Esophagus muscularis mucosa (tissue), 4 donors: ENCODE results near the gene PRSS33. TPM values are rescaled to one million over a fixed set of nuclear protein-coding genes. Genes with fewer than 3 reads are reported as not detected.

ENCODE experiments used
- DNase-seq: peaks from one replicate; pipeline ENCODE4 v3.0.0-alpha.2; 2017; ENCODE audit errors: extremely low spot score
- H3K27ac ChIP-seq, 4 donors: fragments of 200-600 bp; sonication (generic); replicated peaks in 1 of 4; 1 replicate in 3 of 4; 2 replicates in 1 of 4; pipeline ENCODE4 v1.5.1; 2016 to 2019; ENCODE audit warnings: mild to moderate bottlenecking in 1 of 4
- H3K27me3 ChIP-seq, 4 donors: fragments of 200-600 bp; sonication (generic); one replicate each; pipeline versions ENCODE4 v1.5.1 to v1.6.0; 2016 to 2019
- H3K36me3 ChIP-seq, 4 donors: fragments of 200-600 bp; sonication (generic); one replicate each; pipeline ENCODE4 v1.5.1; 2016 to 2019
- H3K4me1 ChIP-seq, 4 donors: fragments of 200-600 bp; sonication (generic); one replicate each; pipeline ENCODE4 v1.5.1; 2016 to 2019
- H3K4me3 ChIP-seq, 4 donors: fragments of 200-600 bp; sonication (generic); 1 replicate in 2 of 4; 2 replicates in 2 of 4; pipeline ENCODE4 v1.5.1; 2016 to 2019; ENCODE audit warnings: mild to moderate bottlenecking in 4 of 4, moderate library complexity in 1 of 4
- H3K9me3 ChIP-seq, 4 donors: fragments of 200-600 bp; sonication (generic); 1 replicate in 3 of 4; 2 replicates in 1 of 4; pipeline ENCODE4 v1.5.1; 2016 to 2019
- CTCF ChIP-seq, 3 experiments: fragments of 200-600 bp in 2 of 3; fragments of 450-650 bp in 1 of 3; sonication (generic) in 2 of 3; IDR thresholded peaks; one replicate each; pipeline ENCODE4 v1.5.1; 2017 to 2019; ENCODE audit warnings: antibody characterized with exemption in 3 of 3, mild to moderate bottlenecking in 2 of 3, moderate library complexity in 1 of 3
- EP300 ChIP-seq: sonication (generic); formaldehyde crosslinking; IDR thresholded peaks from one replicate; pipeline ENCODE4 v1.6.1; 2017; ENCODE audit warnings: antibody characterized with exemption
- POLR2A ChIP-seq: fragments of 450-650 bp; IDR thresholded peaks from one replicate; pipeline ENCODE4 v1.6.1; 2017; ENCODE audit warnings: antibody characterized with exemption, moderate library complexity, mild to moderate bottlenecking, low read depth
- POLR2AphosphoS5 ChIP-seq, 2 donors: sonication (generic); formaldehyde crosslinking; IDR thresholded peaks; one replicate each; pipeline ENCODE4 v1.6.1; 2017; ENCODE audit warnings: antibody characterized with exemption in 2 of 2
- WGBS: methylation state at CpG from one replicate; pipeline ENCODE4 v1.1.5; 2018; 5-methylcytosine and 5-hydroxymethylcytosine counted together
- intact Hi-C: fragments of 100-400 bp; cut with DNase I; formaldehyde crosslinking; loops from one replicate; pipeline ENCODE4 v1.15.1; 2023
- total RNA-seq, 4 donors: library from RNA; depleted of rRNA; stranded (reverse); fragments of >200 nt; gene quantifications; one replicate each; pipeline versions ENCODE4 v1.1.0 to v1.2.1, GENCODE V29; 2016

Gene PRSS33
- total RNA-seq, 4 donors from 2014 or later = not detected

DNA sequence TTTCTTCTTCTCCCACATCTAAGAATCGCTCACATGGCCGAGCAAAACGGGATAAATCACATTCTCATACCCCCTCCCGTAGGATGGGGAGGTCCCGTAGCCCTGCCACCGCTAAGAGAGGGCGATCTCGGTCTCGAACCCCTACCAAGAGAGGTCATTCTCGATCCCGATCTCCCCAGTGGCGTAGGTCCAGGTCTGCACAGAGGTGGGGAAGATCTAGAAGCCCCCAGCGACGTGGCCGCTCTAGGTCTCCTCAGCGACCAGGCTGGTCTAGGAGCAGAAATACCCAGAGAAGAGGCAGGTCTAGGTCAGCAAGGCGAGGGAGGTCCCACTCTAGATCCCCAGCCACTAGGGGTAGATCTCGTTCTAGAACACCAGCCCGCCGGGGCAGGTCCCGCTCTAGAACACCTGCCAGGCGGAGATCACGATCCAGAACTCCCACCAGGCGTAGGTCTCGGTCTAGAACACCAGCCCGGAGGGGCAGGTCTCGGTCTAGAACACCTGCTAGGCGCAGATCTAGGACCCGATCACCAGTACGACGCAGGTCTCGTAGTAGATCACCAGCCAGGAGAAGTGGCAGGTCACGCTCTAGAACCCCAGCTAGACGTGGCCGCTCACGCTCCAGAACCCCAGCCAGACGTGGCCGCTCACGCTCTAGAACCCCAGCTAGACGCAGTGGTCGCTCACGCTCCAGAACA is 25.3 kb downstream of the PRSS33 start:
- no peak for DNase-seq
- TF ChIP-seq POLR2AphosphoS5 (IDR thresholded peaks at IDR 0.05) (no peak), POLR2A (no peak), CTCF (IDR thresholded peaks at IDR 0.05) (no peak), EP300 (no peak)
- H3K4me3 ChIP-seq = no peak overlapping the region
- H3K27ac ChIP-seq = no peak overlapping the region
- 97% methylated on average over 23 of the region's 42 CpGs for WGBS
- H3K27me3 ChIP-seq = no peaks in the 10 kb centered on the region
- no peaks in the 10 kb centered on the region for H3K9me3 ChIP-seq
- H3K4me1 ChIP-seq = peaks cover 5 to 17% (median 11%) of the 10 kb centered on the region in 4 donors
- H3K36me3 ChIP-seq = peaks cover 94 to 100% (median 100%) of the 10 kb centered on the region in 4 donors
- intact Hi-C loops = no loop called here

- WGBS = 97% methylated on average over 10 of the region's 10 CpGs
Observed at GRCh38 chr16:2761472-2761871, 25.9 kb downstream of the PRSS33 start.

GRCh38 chr16:2757344-2757743 is 30.0 kb downstream of the PRSS33 start:
- intact Hi-C loops = no loop called here
- H3K4me3 ChIP-seq = no peak overlapping the region
- H3K36me3 ChIP-seq = peaks cover 51 to 62% (median 59%) of the 10 kb centered on the region in 4 donors
- no peak overlapping the region for H3K27ac ChIP-seq
- H3K4me1 ChIP-seq = peaks cover 36 to 53% (median 46%) of the 10 kb centered on the region in 4 donors
- H3K9me3 ChIP-seq = no peaks in the 10 kb centered on the region
- TF ChIP-seq POLR2AphosphoS5 (IDR thresholded peaks at IDR 0.05) (no peak), POLR2A (no peak), EP300 (no peak), CTCF (IDR thresholded peaks at IDR 0.05) (no peak)
- no peak for DNase-seq
- H3K27me3 ChIP-seq = no peaks in the 10 kb centered on the region
- WGBS = 75% methylated on average over 11 of the region's 11 CpGs

More at GRCh38 chr16:2761472-2761871, 25.9 kb downstream of the PRSS33 start:
- H3K36me3 ChIP-seq = peaks cover 89 to 100% (median 99%) of the 10 kb centered on the region in 4 donors
- no peak for TF ChIP-seq POLR2A
- TF ChIP-seq EP300 = no peak
- no peak for TF ChIP-seq POLR2AphosphoS5 (IDR thresholded peaks at IDR 0.05)
- TF ChIP-seq CTCF (IDR thresholded peaks at IDR 0.05) = no peak
- intact Hi-C loops = no loop called here
- H3K27ac ChIP-seq = no peak overlapping the region
- no peaks in the 10 kb centered on the region for H3K27me3 ChIP-seq
- H3K4me3 ChIP-seq = no peak overlapping the region
- DNase-seq = no peak
- H3K9me3 ChIP-seq = no peaks in the 10 kb centered on the region
- H3K4me1 ChIP-seq = peaks cover 10 to 23% (median 16%) of the 10 kb centered on the region in 4 donors

DNA sequence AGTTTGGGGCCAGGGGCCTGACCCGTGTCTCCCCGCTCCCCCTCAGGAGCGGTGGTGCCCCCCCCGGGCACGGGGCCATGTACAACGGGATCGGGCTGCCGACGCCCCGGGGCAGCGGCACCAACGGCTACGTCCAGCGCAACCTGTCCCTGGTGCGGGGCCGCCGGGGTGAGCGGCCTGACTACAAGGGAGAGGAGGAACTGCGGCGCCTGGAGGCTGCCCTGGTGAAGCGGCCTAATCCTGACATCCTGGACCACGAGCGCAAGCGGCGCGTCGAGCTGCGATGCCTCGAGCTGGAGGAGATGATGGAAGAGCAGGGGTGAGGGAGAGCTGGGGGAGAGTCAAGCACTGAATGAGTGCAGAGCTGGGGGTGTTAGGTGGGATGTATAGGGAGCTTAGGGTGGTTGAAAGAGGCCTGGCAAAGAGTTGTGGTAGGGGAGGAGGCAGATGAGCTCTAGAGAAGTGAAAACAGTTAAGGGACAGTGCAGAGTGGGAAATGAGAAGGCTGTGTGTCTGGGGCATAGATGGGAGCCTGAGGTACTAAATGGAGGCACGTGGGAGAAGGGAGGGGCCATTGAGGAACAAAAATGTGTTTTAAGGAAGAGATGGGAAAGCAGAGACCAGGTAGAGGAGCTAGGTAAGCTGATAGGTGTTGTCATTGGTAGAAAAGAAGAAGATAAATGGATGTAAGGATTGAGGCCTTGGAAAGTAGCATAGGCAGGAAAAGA is 30.9 kb downstream of the PRSS33 start:
- Histone ChIP-seq H3K4me1 (peaks cover 41 to 59% (median 52%) of the 10 kb centered on the region in 4 donors), H3K27ac (no peak overlapping the region), H3K4me3 (no peak overlapping the region), H3K36me3 (peaks cover 43 to 53% (median 50%) of the 10 kb centered on the region in 4 donors), H3K9me3 (no peaks in the 10 kb centered on the region), H3K27me3 (no peaks in the 10 kb centered on the region)
- intact Hi-C loops = no loop called here
- no peak for TF ChIP-seq CTCF (IDR thresholded peaks at IDR 0.05)
- TF ChIP-seq POLR2AphosphoS5 (IDR thresholded peaks at IDR 0.05) = no peak
- no peak for TF ChIP-seq EP300
- no peak for TF ChIP-seq POLR2A
- no peak for DNase-seq
- 88% methylated on average over 23 of the region's 30 CpGs for WGBS
